ENCODE results near the gene LYPD8. TPM values are rescaled to one million over a fixed set of nuclear protein-coding genes. Genes with fewer than 3 reads are reported as not detected.

Gene LYPD8
- total and polyA plus RNA-seq, 9 of the 15 experiments (the other 6 are each of a cell fraction or from before 2014, with no cell fraction given), result 0.50 to 2.1 (median 1.3) TPM

DNA sequence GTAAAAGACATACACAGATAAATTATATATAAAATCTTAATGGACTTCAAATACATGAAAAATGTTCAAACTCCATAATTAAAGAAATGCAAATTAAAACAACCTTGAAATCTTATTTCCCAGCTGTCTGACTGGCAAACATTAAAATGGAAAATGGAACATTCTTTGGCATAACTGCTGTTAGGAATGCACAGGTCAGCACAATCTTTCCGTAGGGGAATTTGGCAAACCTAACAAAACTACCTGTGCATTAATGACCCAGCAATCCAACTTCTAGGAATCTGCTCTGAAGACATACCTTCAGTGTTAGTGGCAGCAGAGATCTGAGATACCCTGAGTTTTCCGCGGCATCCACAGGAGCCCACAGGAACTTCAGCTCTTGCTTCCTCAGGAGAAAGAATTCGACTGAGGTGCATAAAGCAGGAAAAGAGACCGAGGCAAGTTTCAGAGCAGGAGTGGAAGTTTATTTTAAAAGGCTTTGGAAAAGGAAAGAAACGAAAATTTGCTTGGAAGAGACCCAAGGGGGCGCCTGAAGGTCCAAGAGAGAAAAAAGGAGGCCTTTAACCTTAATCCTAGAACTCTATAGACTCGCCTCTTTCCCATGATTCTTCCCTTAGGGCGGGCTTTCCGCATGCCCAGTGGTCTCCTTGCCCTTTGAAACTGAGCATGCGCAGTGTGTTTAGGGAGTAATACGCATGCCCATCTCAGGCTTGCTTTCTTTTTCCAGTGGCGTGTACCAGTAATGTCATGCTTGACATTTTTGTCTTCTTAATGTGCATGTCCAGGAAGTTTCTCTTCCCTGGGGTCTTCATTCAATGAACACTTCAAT lies 24.8 kb downstream of the LYPD8 start (continued):
- TF ChIP-seq, protein P1, sequence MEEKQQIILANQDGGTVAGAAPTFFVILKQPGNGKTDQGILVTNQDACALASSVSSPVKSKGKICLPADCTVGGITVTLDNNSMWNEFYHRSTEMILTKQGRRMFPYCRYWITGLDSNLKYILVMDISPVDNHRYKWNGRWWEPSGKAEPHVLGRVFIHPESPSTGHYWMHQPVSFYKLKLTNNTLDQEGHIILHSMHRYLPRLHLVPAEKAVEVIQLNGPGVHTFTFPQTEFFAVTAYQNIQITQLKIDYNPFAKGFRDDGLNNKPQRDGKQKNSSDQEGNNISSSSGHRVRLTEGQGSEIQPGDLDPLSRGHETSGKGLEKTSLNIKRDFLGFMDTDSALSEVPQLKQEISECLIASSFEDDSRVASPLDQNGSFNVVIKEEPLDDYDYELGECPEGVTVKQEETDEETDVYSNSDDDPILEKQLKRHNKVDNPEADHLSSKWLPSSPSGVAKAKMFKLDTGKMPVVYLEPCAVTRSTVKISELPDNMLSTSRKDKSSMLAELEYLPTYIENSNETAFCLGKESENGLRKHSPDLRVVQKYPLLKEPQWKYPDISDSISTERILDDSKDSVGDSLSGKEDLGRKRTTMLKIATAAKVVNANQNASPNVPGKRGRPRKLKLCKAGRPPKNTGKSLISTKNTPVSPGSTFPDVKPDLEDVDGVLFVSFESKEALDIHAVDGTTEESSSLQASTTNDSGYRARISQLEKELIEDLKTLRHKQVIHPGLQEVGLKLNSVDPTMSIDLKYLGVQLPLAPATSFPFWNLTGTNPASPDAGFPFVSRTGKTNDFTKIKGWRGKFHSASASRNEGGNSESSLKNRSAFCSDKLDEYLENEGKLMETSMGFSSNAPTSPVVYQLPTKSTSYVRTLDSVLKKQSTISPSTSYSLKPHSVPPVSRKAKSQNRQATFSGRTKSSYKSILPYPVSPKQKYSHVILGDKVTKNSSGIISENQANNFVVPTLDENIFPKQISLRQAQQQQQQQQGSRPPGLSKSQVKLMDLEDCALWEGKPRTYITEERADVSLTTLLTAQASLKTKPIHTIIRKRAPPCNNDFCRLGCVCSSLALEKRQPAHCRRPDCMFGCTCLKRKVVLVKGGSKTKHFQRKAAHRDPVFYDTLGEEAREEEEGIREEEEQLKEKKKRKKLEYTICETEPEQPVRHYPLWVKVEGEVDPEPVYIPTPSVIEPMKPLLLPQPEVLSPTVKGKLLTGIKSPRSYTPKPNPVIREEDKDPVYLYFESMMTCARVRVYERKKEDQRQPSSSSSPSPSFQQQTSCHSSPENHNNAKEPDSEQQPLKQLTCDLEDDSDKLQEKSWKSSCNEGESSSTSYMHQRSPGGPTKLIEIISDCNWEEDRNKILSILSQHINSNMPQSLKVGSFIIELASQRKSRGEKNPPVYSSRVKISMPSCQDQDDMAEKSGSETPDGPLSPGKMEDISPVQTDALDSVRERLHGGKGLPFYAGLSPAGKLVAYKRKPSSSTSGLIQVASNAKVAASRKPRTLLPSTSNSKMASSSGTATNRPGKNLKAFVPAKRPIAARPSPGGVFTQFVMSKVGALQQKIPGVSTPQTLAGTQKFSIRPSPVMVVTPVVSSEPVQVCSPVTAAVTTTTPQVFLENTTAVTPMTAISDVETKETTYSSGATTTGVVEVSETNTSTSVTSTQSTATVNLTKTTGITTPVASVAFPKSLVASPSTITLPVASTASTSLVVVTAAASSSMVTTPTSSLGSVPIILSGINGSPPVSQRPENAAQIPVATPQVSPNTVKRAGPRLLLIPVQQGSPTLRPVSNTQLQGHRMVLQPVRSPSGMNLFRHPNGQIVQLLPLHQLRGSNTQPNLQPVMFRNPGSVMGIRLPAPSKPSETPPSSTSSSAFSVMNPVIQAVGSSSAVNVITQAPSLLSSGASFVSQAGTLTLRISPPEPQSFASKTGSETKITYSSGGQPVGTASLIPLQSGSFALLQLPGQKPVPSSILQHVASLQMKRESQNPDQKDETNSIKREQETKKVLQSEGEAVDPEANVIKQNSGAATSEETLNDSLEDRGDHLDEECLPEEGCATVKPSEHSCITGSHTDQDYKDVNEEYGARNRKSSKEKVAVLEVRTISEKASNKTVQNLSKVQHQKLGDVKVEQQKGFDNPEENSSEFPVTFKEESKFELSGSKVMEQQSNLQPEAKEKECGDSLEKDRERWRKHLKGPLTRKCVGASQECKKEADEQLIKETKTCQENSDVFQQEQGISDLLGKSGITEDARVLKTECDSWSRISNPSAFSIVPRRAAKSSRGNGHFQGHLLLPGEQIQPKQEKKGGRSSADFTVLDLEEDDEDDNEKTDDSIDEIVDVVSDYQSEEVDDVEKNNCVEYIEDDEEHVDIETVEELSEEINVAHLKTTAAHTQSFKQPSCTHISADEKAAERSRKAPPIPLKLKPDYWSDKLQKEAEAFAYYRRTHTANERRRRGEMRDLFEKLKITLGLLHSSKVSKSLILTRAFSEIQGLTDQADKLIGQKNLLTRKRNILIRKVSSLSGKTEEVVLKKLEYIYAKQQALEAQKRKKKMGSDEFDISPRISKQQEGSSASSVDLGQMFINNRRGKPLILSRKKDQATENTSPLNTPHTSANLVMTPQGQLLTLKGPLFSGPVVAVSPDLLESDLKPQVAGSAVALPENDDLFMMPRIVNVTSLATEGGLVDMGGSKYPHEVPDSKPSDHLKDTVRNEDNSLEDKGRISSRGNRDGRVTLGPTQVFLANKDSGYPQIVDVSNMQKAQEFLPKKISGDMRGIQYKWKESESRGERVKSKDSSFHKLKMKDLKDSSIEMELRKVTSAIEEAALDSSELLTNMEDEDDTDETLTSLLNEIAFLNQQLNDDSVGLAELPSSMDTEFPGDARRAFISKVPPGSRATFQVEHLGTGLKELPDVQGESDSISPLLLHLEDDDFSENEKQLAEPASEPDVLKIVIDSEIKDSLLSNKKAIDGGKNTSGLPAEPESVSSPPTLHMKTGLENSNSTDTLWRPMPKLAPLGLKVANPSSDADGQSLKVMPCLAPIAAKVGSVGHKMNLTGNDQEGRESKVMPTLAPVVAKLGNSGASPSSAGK (IDR thresholded peaks at IDR 0.05), result peak; percentile 87
- no peak for TF ChIP-seq BRF1 (IDR thresholded peaks at IDR 0.05; ENCODE audit: borderline replicate concordance, extremely low read depth, insufficient read length)
- TF ChIP-seq ATF7 (IDR thresholded peaks at IDR 0.05), result 0 out of 2 replicates have a peak, but pooled peaks have one; percentile 19
- 0 out of 2 replicates have a peak, but pooled peaks have one; percentile 10 for TF ChIP-seq TEAD4 (IDR thresholded peaks at IDR 0.05; ENCODE audit: low read length)
- no peak for TF ChIP-seq TEAD4 (CRISPR knock-in tag; IDR thresholded peaks at IDR 0.05; ENCODE audit: borderline replicate concordance)
- TF ChIP-seq MAFG (tag; conservative IDR thresholded peaks at IDR 0.05), result peak; percentile 73
- TF ChIP-seq, protein P2, sequence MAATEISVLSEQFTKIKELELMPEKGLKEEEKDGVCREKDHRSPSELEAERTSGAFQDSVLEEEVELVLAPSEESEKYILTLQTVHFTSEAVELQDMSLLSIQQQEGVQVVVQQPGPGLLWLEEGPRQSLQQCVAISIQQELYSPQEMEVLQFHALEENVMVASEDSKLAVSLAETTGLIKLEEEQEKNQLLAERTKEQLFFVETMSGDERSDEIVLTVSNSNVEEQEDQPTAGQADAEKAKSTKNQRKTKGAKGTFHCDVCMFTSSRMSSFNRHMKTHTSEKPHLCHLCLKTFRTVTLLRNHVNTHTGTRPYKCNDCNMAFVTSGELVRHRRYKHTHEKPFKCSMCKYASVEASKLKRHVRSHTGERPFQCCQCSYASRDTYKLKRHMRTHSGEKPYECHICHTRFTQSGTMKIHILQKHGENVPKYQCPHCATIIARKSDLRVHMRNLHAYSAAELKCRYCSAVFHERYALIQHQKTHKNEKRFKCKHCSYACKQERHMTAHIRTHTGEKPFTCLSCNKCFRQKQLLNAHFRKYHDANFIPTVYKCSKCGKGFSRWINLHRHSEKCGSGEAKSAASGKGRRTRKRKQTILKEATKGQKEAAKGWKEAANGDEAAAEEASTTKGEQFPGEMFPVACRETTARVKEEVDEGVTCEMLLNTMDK (IDR thresholded peaks at IDR 0.05; ENCODE audit: borderline replicate concordance, insufficient read depth, low read depth, low read length, poor library complexity, severe bottlenecking), result peak; percentile 32
- TF ChIP-seq MEIS2 (IDR thresholded peaks at IDR 0.05; ENCODE audit: partially characterized antibody), result peak; percentile 84
- peak; percentile 26 for TF ChIP-seq POLR2B (IDR thresholded peaks at IDR 0.05; ENCODE audit: low read depth, partially characterized antibody)
- TF ChIP-seq NR2F6 (CRISPR knock-in tag; IDR thresholded peaks at IDR 0.05), result no peak
- TF ChIP-seq HNRNPLL (IDR thresholded peaks at IDR 0.05; ENCODE audit: low read depth, low read length, poor library complexity, severe bottlenecking), result peak; percentile 20
- TF ChIP-seq PHB (CRISPR knock-in tag; IDR thresholded peaks at IDR 0.05), result no peak
- TF ChIP-seq MAFK (IDR thresholded peaks at IDR 0.05; ENCODE audit: low read length), result peak; percentile 73
- no peak for TF ChIP-seq HCFC1 (IDR thresholded peaks at IDR 0.05; ENCODE audit: low read depth, low read length)

Data from K562 (cell line).